Breast epithelium (tissue), 4 donors: ENCODE results near the gene NEK11. TPM values are rescaled to one million over a fixed set of nuclear protein-coding genes. Genes with fewer than 3 reads are reported as not detected.
A peak's percentile ranks its signal among the peaks of the same experiment; 100 is the strongest.

ENCODE experiments used
- DNase-seq, 2 donors: peaks; one replicate each; pipeline ENCODE4 v3.0.0-alpha.2; 2019; ENCODE audit warnings: low spot score in 2 of 2
- H3K27ac ChIP-seq, 2 donors: fragments of 200-600 bp; sonication (generic) in 1 of 2; one replicate each; pipeline ENCODE4 v1.5.1; 2016 to 2019; ENCODE audit warnings: mild to moderate bottlenecking in 1 of 2
- H3K27me3 ChIP-seq, 2 donors: fragments of 200-600 bp; sonication (generic) in 1 of 2; one replicate each; pipeline versions ENCODE4 v1.5.1 to v1.6.0; 2017 to 2019; ENCODE audit warnings: control low read depth in 1 of 2, mild to moderate bottlenecking in 1 of 2
- H3K36me3 ChIP-seq: fragments of 200-600 bp; one replicate; pipeline ENCODE4 v1.5.1; 2019
- H3K4me1 ChIP-seq, 2 donors: fragments of 200-600 bp; sonication (generic); one replicate each; pipeline ENCODE4 v1.5.1; 2016 to 2019; ENCODE audit warnings: control low read depth in 1 of 2
- H3K4me3 ChIP-seq, 3 donors: fragments of 200-600 bp; sonication (generic); 1 replicate in 2 of 3; 2 replicates in 1 of 3; pipeline ENCODE4 v1.5.1; 2016 to 2019; ENCODE audit warnings: mild to moderate bottlenecking in 3 of 3, moderate library complexity in 2 of 3
- H3K9me3 ChIP-seq, 2 donors: fragments of 200-600 bp; sonication (generic) in 1 of 2; one replicate each; pipeline ENCODE4 v1.5.1; 2016 to 2019; ENCODE audit warnings: control low read depth in 1 of 2
- CTCF ChIP-seq, 3 donors: fragments of 450-650 bp; IDR thresholded peaks; one replicate each; pipeline ENCODE4 v1.5.1; 2016 to 2017; ENCODE audit warnings: antibody characterized with exemption in 3 of 3, mild to moderate bottlenecking in 3 of 3, moderate library complexity in 3 of 3
- POLR2A ChIP-seq: fragments of 450-650 bp; IDR thresholded peaks from one replicate; pipeline ENCODE4 v1.6.1; 2016; ENCODE audit warnings: antibody characterized with exemption, mild to moderate bottlenecking, moderate library complexity
- POLR2AphosphoS5 ChIP-seq, 3 donors: sonication (generic); formaldehyde crosslinking; IDR thresholded peaks; one replicate each; pipeline ENCODE4 v1.6.1; 2017; ENCODE audit warnings: antibody characterized with exemption in 3 of 3
- intact Hi-C: fragments of 100-400 bp; cut with DNase I; formaldehyde crosslinking; loops from one replicate; pipeline ENCODE4 v1.15.1; 2023; ENCODE audit warnings: low total_unique reads
- total RNA-seq, 3 donors: library from RNA; depleted of rRNA; stranded (reverse); fragments of >200 nt; gene quantifications; one replicate each; pipeline ENCODE4 v1.1.0, GENCODE V29; 2016

NEK11 gene
- total RNA-seq, 3 donors from 2014 or later, result 7.4 to 18.3 (median 16.4) TPM

GRCh38 chr3:131050001-131050400 lies 23.3 kb downstream of the NEK11 start:
- H3K27me3 ChIP-seq, result no peaks in the 10 kb centered on the region
- no peak for DNase-seq
- H3K27ac ChIP-seq, result no peak overlapping the region
- H3K36me3 ChIP-seq, result no peaks in the 10 kb centered on the region
- intact Hi-C loops, result no loop called here
- TF ChIP-seq POLR2AphosphoS5 (IDR thresholded peaks at IDR 0.05) (no peak), CTCF (IDR thresholded peaks at IDR 0.05) (no peak), POLR2A (no peak)
- no peaks in the 10 kb centered on the region for H3K4me1 ChIP-seq
- H3K4me3 ChIP-seq, result no peak overlapping the region
- no peaks in the 10 kb centered on the region for H3K9me3 ChIP-seq

DNA sequence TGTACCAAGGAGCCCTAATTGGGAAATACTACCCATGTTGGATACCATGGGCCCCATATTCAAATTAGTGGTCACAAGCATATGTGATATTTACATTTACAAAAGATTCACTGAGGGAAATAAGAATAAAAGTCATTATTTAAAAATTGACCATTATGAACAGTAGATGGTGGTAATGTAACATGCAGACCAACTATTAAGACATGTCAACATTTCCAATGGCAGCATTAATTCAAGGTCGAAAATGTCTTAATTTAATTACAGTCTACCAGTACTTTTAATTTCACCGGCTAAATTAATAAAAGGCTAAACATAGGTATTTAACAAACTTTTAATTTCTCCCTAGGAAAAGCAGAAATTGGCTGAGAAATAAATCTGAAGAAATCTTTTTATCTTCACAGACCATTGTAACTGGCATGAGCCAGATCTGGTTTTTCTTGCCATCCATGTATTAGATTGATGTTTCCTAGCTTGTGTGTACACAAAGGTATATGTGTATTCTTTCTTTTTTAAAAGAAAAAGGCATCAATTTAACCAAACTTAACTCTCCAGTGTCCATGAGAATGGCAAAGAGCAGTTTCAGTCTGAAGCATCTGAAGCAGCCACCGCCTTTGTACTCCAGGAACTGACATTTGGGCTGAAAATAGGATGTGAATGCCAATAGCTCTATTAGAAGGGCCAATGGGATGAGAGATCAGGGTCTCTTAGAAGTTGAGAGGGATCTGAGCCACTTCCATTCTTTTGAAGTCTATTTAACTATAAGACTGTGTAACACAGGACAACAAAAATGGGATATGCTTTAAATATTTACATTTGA lies 26.6 kb downstream of the NEK11 start:
- Histone ChIP-seq H3K27me3 (no peaks in the 10 kb centered on the region), H3K9me3 (no peaks in the 10 kb centered on the region), H3K4me3 (no peak overlapping the region), H3K36me3 (no peaks in the 10 kb centered on the region), H3K4me1 (no peaks in the 10 kb centered on the region), H3K27ac (no peak overlapping the region)
- TF ChIP-seq POLR2A (no peak), POLR2AphosphoS5 (IDR thresholded peaks at IDR 0.05) (no peak), CTCF (IDR thresholded peaks at IDR 0.05) (no peak)
- DNase-seq, result no peak
- intact Hi-C loops, result no loop called here

DNA sequence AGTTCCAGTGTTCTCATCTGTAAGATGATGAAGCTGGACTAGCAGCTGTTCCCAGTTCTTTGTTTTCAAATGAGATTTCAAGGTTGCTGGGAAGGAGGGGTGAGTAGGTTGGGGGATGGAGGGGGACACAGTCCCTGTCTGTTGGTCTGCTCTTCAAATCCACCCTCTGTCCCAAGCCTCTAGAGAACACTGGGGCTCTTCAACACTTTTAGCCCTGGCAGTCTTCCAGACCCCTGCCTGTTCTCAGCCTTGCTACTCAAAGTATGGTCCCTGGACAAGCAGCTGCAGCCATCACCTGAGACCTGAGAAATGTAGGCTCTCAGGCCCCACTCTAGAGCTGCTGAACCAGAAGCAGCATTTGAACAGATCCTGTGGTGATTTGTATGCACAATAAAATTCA lies 41.3 kb downstream of the NEK11 start:
- intact Hi-C loops, result no loop called here
- Histone ChIP-seq H3K9me3 (no peaks in the 10 kb centered on the region), H3K4me3 (no peak overlapping the region), H3K27ac (no peak overlapping the region), H3K4me1 (no peaks in the 10 kb centered on the region), H3K27me3 (no peaks in the 10 kb centered on the region), H3K36me3 (no peaks in the 10 kb centered on the region)
- no peak for DNase-seq
- TF ChIP-seq POLR2A (no peak), POLR2AphosphoS5 (IDR thresholded peaks at IDR 0.05) (no peak), CTCF (IDR thresholded peaks at IDR 0.05) (no peak)

DNA sequence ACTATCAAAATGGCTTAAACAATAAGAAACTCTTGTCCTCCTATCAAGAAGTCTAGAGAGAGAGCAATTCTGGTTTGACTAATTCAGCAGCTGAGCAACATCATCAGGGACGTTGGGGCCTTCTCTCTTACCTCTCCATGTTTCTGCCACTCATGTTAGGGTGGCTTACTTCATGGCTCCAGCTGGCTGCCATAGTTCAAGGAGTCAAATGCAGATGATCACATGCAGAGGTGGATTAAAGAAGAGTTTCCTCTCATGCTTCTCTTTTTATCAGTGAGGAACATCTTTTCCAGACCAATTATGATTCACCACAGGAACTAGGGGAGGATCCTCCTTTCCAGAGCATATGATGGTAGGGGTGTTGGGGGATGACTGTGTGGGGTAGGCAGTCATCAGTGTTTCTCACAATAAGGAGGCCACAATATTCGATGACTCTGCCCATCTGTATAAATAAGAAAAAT lies 45.5 kb downstream of the NEK11 start:
- TF ChIP-seq POLR2A (no peak), CTCF (IDR thresholded peaks at IDR 0.05) (no peak), POLR2AphosphoS5 (IDR thresholded peaks at IDR 0.05) (no peak)
- H3K27me3 ChIP-seq, result no peaks in the 10 kb centered on the region
- no peaks in the 10 kb centered on the region for H3K9me3 ChIP-seq
- no peak for DNase-seq
- no peak overlapping the region for H3K4me3 ChIP-seq
- intact Hi-C loops, result no loop called here
- H3K4me1 ChIP-seq, result no peaks in the 10 kb centered on the region
- no peaks in the 10 kb centered on the region for H3K36me3 ChIP-seq
- peak overlapping the region in 1 of 2 donors; percentile 38 for H3K27ac ChIP-seq

DNA sequence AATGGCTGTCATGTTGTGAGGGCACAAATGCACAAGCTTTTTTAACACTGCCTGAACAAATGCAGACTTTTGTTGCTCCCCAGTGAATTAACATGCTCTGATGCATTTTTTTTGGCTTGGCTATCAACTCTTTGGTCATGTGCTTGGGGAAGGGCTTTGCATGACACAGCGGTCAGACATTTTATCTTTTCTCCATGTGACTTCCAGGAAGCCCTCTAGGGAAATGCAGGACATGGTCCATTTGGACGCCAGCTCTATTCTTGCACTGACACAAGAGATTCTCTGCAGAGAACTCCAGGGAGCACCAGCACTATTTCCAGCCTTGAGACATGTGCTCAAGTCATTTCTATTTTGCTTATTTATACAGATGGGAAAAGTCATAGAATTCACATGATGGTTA lies 46.2 kb downstream of the NEK11 start:
- no peak for DNase-seq
- no peaks in the 10 kb centered on the region for H3K27me3 ChIP-seq
- no peaks in the 10 kb centered on the region for H3K4me1 ChIP-seq
- H3K9me3 ChIP-seq, result no peaks in the 10 kb centered on the region
- TF ChIP-seq POLR2A, result no peak
- TF ChIP-seq CTCF (IDR thresholded peaks at IDR 0.05), result no peak
- no peak for TF ChIP-seq POLR2AphosphoS5 (IDR thresholded peaks at IDR 0.05)
- peak overlapping the region in 1 of 2 donors; percentile 38 for H3K27ac ChIP-seq
- H3K36me3 ChIP-seq, result no peaks in the 10 kb centered on the region
- intact Hi-C loops, result no loop called here
- H3K4me3 ChIP-seq, result no peak overlapping the region
